Ovary (tissue), 1 donor: ENCODE results near the gene WNT16.

Source experiments
- EP300 ChIP-seq: sonication (generic); formaldehyde crosslinking; IDR thresholded peaks from one replicate; pipeline ENCODE4 v1.6.1; 2017; ENCODE audit warnings: antibody characterized with exemption
- POLR2A ChIP-seq: fragments of 450-650 bp; IDR thresholded peaks from one replicate; pipeline ENCODE4 v1.6.1; 2017; ENCODE audit warnings: antibody characterized with exemption, mild to moderate bottlenecking, moderate library complexity

DNA sequence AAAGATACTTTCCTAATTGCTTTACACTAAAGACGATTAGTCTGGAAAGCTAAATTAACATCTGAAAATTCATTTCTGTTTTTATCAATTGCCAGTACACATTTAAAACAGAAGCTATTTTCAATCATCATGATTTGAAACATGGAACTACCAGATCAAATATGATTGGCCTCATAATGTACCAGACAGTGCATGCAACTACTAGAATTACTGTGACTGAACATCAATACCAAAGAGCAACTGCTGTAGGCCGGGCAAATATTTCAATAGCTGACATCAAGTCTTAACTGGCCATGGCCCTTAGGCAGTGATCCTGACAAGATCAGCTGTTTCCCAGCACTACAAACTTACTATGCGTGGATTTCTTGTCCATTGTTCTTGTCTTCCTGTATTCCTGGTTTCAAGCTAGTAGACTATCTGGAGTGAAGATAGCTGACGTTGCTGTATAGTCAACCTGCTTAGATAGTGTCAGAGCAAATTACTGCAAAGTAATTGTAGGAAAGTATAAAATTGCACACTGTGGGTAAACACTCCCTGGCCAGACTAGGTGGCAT is 21.7 kb upstream of the WNT16 start:
- no peak for TF ChIP-seq POLR2A
- TF ChIP-seq EP300: no peak
